Activated CD4-positive, alpha-beta T cell treated with anti-CD3 and anti-CD28 coated beads, Interleukin-2, amount 50 U/mL, for 48 hours (primary cell): ENCODE measurements around the gene STRADA.

Experiments
- DNase-seq, 2 experiments: peaks; one replicate each; pipeline ENCODE4 v3.0.0-alpha.2; 2020

Gene STRADA, protein sequence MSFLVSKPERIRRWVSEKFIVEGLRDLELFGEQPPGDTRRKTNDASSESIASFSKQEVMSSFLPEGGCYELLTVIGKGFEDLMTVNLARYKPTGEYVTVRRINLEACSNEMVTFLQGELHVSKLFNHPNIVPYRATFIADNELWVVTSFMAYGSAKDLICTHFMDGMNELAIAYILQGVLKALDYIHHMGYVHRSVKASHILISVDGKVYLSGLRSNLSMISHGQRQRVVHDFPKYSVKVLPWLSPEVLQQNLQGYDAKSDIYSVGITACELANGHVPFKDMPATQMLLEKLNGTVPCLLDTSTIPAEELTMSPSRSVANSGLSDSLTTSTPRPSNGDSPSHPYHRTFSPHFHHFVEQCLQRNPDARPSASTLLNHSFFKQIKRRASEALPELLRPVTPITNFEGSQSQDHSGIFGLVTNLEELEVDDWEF

DNA sequence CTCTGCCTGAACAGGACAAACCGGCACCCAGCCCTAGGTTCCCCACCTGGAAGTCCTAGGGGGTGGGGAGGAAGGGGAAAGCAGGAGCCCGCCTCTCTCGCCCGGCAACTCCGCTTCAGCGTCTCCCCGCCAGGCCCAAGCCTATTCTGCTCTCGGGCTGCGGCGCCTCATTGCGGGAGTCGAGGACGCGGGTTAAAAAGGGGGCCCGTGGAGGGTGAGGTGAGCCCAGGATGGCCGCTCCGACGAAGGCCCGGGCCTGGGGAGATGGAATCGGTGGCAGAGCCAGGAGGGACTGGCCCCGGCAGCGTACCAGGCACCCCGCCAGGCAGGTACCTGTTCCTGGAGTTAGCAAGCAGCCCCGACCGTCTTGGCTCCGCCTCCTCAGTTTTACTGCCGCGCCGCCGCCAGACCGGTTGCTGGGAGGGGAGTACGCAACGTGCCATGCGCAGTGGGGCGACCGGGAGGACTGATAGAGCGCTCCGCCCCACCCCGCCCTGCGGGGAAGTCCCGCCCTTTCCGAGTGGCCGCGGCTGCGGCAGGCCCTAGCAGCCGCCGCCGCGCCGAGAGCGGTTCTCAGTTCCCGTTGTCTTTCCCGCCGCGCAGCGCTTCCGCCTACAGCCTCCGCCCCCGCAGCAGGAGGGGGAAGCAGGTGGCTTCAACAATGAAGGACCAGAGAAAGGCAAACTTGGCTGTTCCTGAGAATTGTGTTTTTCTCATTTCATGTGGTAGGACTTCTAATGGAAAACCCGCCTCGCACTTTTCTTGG lies at the start of gene STRADA:
Gene STRADA, minus strand, starts transcription at position 392 of the 766 bp plus-strand sequence. CDS start 13,430 bp downstream, outside the sequence.
- DNase-seq: peak; percentile 99

DNA sequence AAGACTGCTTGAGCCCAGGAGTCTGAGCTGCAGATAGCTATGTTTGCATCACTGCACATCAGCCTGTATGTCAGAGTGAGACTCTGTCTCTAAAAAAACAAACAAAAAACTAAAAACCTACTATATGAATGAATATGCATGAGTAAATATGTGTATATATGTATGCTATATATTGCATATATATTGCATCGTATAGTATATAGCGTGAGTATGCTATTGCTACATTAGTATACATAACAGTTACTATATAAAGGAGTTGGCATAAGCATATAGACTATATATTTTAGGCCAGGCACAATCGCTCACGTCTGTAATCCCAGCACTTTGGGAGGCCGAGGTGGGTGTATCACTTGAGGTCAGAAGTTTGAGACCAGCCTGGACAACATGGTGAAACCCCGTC lies 48.5 kb upstream of the STRADA start:
- DNase-seq: no peak

DNA sequence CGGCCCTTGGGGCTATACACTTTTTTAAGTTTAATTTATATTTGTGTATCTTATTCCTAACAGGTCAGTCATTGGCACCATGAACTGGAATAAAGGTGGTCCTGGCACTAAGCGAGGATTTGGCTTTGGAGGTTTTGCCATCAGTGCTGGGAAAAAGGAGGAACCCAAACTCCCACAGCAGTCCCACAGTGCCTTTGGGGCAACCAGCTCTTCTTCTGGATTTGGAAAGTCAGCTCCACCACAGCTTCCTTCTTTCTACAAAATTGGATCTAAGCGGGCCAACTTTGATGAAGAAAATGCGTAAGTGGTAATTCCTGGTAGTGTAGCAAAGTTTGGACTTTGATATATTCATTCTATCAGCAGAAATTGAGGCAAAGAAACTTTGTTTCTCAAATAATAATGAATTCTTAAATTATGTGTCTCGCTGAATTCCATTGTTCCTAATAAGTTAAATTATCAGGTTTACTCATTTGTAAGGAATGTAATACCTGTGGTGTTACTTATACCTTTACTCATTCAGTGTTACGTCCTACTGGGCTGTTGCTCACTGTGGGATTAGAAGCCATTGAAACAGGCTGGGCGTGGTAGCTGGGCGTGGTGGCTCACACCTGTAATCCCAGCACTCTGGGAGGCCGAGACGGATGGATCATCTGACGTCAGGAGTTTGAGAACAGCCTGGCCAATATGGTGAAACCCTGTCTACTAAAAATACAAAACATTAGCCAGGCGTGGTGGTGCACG lies 45.5 kb upstream of the STRADA start:
- no peak for DNase-seq

DNA sequence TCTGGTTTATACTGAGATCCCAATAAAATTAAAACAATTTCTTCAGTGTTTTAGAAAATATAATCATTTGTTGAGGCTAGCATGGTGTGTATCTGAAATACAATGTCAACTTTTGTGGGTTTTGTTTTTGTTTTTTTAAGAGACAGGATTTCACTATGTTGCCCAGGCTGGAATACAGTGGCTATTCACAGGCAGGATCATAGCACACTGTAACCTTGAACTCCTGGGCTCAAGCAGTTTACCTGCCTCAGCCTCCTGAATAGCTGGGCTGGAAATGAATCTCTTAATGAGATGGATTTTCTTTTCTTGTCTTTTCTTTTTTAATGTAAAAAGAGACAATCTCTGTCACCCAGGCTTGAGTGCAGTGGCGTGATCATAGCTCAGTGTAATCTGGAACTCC lies 44.5 kb upstream of the STRADA start:
- DNase-seq: no peak

DNA sequence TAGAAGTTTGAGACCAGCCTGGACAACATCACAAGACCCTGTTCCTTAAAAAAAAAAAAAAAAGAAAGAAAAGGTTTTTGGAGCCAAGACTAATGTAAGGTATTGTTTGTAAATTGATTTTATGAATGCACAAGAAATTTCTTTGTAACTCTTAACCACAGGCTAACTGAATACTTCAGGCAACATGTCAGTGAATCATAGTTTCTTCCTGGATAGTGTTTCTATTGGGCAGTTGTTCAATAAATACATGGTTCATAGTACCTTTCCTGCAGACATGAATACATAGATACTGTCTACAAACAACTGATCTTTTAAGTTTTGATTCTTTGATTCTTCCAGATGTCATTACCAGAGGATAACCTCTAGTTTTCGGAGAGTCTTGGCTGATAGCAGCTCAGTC lies 44.0 kb upstream of the STRADA start:
- DNase-seq: no peak

DNA sequence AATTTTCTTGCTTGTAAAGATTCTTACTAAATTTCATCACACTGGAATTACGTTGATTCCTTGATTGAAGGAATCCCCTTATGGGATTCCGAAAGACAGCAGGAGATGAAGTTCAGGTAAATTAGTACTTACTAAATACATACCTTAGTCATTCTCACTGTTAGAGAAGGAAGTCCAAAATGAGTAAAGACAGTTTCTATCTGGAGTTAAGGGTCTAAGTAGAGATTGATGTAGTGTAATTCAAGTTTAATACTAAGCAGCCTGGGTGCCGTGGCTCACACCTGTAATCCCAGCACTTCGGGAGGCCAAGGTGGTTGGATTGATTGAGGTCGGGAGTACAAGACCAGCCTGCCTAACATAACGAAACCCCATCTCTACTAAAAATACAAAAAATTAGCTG lies 41.9 kb upstream of the STRADA start:
- DNase-seq: no peak

DNA sequence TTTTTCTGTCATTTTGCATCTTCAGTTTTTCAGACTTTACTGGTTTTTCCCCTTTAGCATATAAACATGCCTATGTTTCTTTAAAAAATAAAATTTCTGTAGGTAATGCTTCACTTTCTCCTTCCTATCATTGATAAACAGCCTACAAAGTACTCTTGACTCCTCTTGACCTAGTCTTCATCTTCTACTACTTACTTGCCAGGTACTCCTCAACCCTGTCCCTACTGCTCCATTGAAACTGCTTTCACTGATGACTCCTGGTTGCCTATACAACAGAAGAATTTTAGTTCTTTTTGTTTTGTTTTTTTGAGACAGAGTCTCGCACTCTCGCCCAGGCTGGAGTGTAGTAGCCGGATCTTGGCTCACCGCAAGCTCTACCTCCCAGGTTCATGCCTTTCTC lies 39.3 kb upstream of the STRADA start:
- DNase-seq: no peak

DNA sequence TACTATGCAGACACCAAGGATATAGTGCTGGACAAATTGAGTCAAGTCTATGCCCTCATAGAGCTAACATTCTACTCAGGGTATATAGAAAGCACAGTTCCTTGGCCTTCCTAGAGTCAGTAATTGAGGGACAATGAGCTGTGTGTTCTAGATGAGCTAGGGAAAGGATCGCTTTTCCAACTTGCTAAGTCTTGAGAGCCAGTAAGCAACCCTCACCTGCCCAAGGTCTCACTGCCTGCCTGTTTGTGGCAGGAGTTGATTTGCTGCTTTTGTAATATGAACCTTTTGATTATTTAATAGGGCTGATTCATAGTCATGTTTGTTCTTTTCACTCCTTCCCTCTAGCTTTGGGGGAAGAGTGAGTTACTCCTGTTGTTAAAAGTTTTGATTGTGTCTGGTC lies 38.9 kb upstream of the STRADA start:
- no peak for DNase-seq

DNA sequence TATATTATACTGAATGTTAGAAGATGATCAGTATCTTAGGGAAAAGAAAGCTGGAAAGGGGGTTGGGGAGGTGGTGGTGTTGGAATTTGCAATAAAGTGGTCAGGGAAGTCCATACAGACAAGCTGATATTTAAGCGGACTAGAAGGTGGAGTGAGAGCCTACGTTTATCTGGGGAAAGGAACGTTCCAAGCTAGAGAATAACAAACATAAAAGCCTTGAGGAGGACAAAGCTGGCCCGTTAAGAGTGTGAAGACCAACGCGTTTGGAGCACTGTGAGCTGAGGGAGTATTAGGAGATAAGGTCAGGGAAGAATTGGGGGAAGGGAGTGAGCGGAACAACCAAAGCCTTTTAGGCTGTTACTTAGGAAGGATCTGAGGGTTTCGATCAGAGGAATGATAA lies 33.8 kb upstream of the STRADA start:
- no peak for DNase-seq

DNA sequence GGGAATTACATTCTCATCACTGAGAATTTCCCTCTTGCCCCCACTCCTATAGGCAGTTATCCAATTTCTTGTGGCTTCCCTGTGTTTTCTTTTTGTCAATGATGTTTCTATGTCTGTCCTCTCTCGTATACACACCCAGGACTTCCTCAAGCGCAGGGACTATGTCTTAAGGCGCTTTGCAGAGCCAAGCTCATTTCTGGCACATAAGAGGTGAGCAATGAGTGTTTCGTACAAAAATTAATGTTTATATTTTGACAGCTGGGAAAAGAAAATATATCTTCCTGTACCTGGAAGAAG lies 33.3 kb upstream of the STRADA start:
- DNase-seq: no peak

DNA sequence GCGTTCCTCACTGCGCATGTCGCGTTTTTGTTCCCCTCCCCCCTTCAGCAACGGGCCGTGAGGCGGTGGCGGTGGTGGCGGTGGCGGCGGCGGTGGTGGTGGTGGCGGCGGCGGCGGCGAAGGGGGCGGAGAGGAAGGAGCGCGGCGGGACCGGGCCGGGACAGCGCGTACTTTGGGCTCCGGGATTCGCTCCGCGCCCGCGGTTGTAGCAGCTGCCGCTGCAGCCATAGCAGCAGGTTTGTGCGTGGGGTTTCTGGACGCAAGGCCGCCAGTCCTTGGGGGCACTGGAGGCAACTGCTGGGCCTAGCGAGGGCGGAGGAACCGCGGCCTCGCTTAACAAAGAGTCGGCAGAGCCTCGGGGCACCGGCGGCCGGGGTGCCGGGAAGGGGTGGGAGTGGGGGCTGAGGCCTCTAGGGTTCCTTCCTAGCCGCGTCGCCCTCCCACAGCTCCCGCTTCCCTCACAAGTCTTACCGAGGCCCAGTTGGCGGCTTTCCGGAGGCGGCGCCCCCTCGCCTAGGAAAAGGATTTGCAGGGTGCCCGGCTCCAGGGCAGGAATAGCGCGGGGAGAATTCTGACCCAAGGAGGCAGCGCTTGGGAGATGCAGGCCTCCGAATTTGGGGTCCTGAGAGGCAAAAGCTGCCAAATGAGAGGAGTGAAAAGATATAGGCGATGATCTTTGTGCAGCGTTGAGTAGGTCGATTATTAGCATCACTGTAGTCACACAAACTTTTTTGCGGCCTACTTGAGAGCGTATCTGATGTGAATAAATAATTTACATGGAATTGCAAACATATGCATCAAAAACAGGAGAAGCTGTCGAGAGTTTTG lies 32.8 kb upstream of the STRADA start, which contains the start of gene DDX42:
Gene DDX42, plus strand, starts transcription at position 30 of the 828 bp plus-strand sequence. CDS start 12,880 bp downstream, outside the sequence.
- peak; percentile 92 for DNase-seq

DNA sequence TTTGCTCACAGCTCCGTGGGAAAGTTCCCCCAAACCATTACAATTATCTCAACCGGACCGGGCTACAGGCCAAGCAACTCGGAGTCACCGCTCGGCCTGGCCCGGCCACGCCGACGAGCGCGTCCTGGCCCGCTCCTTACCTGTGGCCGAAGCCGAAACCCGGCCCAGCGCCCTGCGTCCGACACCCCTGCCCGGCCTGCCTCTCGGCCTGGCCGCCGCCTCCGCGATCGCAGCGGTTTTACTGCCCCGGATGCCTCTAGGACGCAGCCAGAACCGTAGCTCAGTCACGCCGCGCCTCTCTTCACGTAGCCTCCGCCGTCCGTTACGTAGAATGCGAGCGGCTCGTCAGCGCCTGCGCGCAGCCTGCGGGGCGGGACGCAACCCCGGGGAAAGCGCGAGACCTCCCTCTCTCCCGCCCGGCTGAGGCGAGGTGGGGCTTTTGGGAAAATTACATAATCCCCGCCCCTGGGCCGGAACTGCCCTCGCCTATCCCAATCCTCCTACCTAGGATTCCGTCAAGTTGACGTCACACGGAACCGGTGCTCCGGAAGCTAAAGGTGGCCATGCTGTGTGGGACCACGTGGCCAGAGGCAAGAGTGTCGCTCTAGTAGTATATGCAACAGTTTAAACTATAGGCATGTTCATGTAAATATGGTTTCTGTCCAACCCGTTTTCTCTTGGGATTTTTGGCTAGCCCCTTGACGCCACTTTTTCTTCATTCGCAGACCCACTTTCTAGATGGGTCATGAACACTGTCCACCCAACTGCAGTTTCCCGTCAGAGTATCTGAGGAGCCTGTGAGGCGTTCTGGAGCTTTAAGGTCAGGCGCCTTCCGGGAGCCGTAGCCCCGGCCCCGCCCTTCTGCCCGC lies 31.9 kb upstream of the STRADA start, which contains the start of gene CCDC47:
Gene CCDC47, minus strand, starts transcription at position 326 of the 869 bp plus-strand sequence. CDS start 7,422 bp downstream, outside the sequence.
- peak; percentile 97 to 98 for DNase-seq

DNA sequence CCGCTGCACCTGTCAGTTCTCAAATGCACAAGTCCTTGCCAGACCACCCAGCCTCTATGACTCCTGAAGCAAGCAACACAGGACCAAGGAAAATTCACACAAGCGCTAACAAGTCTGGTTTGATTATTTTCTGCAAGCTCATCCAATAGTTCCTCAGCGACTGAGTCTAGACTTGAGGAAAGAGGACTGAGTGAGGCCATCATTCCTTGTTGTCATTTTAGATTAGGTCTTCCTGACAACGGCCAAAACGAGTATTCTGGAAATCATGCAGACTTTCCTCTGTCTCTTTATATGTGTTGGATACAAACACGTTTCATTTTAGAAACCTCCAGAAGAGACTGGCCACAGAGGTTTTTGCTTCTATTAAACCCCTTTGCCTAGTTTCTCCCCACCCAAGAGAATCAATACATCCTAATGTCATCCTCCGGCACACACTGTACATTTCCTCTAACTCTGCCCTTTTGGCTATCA lies 31.2 kb upstream of the STRADA start:
- DNase-seq: no peak

DNA sequence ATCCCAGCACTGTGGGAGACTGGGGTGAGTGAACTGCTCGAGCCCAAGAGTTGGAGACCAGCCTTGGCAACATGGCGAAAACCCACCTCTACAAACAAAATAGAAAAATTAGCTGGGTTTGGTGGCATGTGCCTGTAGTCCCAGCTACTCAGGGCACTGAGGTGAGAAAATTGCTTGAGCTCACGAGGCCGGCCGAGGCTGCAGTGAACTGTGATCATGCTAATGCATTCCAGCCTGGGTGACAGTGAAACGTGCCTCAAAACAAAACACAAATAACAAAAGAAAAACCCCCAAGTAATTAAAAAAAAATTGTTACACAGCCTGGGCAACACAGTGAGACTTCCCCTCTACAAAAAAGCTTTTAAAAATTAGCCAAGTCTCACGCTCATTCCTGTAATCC lies 26.8 kb upstream of the STRADA start:
- DNase-seq: no peak

DNA sequence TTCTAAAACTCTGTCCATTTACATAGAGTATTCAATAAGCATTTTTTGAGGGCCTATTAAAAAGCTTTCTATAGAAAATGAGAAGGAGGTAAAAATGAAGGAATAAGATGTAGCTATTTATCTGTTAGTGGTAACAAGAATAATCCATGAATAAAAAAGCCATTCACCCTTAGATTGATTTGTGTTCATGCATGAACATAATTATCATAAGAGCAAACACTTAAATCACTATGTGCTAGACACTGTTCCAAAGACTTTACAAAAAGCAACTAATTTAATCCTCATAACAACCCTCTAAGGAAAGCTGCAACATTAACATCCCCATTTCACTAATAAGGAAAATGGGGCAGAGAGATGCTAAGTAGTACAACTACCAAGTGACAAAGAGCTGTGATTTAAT lies 25.2 kb upstream of the STRADA start:
- no peak for DNase-seq

DNA sequence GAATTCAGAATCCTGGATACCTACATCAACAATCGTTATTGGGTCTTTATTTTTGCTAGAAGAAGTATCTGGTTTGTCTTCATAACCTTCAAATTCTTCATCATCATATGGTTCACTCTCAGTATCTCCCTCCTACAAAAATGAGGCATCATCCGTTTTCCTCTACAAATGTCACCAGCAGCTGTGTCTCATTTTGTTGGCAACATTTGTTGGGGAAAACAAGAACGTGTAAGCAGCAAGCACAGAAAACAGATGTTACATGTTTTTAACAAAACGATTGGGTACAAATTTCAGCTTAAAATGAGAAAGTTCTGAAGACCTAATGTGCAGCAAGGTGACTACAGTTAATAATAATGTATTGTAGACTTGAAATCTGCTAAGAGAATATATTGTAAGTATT lies 23.1 kb upstream of the STRADA start:
- no peak for DNase-seq

DNA sequence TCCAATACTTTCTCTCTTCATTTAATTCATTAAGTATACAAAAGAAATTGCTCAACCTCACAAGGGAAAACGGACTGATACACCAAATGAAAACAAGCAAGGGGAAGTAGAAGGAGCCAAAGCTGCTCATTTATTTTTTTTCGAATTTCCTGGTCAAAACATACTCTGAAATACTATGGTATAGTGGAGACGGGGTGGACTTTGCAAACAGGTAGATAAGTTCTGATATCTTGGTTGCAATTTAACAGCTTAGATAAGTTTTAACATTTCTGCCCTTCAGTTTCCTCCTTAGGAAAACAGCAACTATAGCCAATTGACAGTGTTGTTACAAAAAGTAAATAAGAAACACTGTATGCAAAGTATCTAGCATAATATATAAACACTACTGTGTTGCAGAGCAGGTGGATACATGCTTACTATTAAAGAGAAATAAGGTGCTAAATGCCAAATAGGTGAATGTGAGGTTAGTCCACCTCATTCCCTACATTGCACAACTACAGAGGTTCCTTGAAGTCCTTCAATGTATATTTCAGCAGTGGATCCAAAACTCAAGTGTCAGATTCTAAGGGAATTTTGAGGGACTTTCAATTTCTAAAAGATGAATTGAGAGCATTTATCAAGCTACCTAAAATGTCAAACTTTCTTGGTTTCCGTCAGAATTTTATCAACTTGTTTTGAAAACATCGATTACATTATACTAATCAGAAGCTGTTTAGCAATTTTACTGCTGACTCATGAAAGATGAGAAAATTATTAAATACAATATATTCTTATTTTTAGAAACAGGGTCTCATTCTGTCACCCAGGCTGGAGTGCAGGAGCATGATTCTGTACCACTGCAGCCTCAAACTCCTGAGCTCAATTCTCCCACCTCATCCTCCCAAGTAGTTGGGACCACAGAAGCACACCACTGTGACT lies 20.8 kb upstream of the STRADA start:
- no peak for DNase-seq

DNA sequence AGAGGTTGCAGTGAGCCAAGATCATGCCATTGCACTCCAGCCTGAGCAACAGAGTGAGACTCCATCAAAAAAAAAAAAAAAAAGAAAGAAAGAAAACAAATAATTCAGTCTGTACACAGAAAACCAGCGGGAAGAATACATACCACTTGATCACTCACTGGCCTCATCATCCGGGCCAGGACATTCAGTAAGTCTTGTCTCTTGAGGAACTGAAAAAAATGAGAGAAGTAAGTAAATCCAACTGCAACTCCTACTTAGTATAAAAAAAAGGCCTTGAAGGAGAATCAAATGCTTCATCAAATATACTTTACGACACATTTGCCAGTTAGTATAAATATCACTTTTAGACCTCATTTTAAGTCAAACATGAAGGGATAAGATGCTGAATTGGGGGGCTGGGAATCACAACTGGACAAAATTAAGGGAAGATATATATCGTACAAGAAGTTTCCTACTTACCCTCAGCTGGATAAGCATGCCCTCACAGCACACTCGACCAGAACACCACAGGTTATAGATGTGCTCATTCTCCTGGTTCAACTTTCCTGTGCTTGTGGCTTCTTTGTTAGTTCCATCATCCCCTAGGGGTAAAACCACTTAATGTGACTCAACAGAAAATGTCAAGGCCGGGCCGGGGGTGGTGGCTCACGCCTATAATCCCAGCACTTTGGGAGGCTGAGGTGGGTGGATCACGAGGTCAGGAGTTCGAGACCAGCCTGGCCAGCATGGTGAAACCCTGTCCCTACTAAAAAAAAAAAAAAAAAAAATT lies 19.4 kb upstream of the STRADA start:
- peak in 1 of 2 experiments; percentile 28 for DNase-seq

DNA sequence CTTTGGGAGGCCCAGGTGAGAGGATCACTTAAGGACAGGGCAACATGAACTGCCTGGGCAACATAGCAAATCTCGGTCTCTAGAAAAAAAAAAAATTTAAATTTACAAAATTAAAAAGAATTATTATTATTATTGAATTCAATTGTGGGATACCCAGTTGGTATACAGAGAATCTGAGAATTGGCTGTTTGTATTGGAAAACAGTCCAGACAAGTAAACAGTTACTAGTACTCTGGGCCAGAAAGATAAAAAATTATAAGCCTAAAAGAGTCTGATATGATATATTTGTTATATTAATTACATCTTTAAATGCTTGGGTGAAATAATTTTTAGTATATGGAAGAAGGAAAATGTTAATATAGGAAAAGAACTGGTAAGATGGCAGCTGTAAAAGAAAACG lies 16.8 kb upstream of the STRADA start:
- DNase-seq: no peak
